Coronary artery (tissue), 2 donors: ENCODE results near the gene TMEM233.

ENCODE experiments used
- DNase-seq: peaks from one replicate; pipeline ENCODE4 v3.0.0-alpha.2; 2017; ENCODE audit warnings: low spot score
- H3K27ac ChIP-seq, 2 donors: fragments of 200-600 bp; sonication (generic); one replicate each; pipeline ENCODE4 v1.5.1; 2016 to 2019
- H3K4me3 ChIP-seq: fragments of 200-600 bp; sonication (generic); 2 replicates; pipeline ENCODE4 v1.5.1; 2016; ENCODE audit warnings: mild to moderate bottlenecking, moderate library complexity
- CTCF ChIP-seq: fragments of 200-600 bp; sonication (generic); IDR thresholded peaks from one replicate; pipeline ENCODE4 v1.5.1; 2019; ENCODE audit warnings: antibody characterized with exemption

Gene TMEM233

GRCh38 chr12:119672194-119672593 lies 78.6 kb downstream of the TMEM233 start:
- no peak overlapping the region for H3K4me3 ChIP-seq
- no peak for TF ChIP-seq CTCF
- DNase-seq: no peak
- H3K27ac ChIP-seq: peak overlapping the region in 1 of 2 donors; percentile 31

DNA sequence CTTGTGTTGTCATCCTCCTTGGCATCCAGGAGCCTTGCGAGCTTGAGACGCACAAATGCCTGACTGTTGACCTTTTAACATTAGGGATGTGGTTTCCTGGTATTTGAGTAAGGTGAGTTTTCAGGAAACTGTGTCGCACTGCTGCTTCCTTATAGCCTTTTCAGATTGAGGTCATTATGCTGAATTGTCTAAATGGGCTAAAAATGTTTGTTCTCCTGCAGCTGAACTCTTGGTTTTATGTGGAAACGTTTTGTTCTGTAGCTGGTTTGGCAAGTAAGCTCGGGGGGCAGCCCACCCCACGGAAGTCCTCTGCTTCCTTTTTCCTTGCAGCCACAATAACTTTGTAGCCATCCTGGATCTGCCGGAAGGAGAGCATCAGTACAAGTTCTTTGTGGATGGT lies 80.1 kb downstream of the TMEM233 start:
- DNase-seq: no peak
- Histone ChIP-seq H3K4me3 (no peak overlapping the region), H3K27ac (peak overlapping the region in 1 of 2 donors; percentile 80)
- TF ChIP-seq CTCF: no peak

DNA sequence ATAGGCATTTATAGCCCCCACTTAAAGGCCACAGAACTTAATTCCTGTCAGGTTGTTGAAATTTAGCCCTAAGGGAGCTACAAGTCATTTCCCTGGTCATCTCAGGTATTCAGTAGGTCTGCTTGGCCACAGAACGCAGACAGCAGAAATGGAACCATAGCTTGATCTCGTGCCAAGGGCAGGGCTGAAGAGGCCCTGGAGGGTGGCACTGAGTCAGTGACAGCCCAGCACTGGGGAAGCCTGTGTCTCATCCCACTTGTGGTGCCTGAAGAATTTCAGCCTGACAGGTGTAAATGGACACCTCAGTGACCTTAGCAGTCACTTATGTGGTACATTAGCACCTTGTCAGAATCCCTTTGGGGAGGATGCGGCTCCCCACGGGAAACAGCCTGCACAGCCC lies 81.0 kb downstream of the TMEM233 start:
- Histone ChIP-seq H3K27ac (peak overlapping the region in 1 of 2 donors; percentile 80), H3K4me3 (no peak overlapping the region)
- DNase-seq: no peak
- TF ChIP-seq CTCF: no peak

GRCh38 chr12:119676022-119676421 lies 82.4 kb downstream of the TMEM233 start:
- DNase-seq: no peak
- no peak for TF ChIP-seq CTCF
- Histone ChIP-seq H3K27ac (no peak overlapping the region), H3K4me3 (no peak overlapping the region)

DNA sequence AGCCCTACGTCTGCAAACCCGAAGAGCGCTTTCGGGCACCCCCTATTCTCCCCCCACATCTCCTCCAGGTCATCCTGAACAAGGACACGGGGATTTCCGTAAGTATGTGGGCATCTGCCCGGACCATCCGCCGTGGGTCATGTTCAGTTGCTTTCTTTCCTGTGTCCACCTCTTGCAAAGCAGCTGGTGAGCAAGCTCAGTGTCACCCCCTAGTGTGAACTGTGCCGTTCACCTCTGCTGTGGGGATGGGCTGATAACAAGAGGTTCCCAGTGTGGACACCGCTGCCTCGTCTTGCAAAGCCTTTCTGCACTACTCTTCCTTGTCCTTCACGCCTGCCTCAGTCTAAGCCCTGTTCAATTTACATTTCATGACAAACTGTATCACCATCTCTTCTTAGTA lies 83.0 kb downstream of the TMEM233 start:
- Histone ChIP-seq H3K4me3 (no peak overlapping the region), H3K27ac (peak overlapping the region in 1 of 2 donors; percentile 31)
- no peak for DNase-seq
- no peak for TF ChIP-seq CTCF

DNA sequence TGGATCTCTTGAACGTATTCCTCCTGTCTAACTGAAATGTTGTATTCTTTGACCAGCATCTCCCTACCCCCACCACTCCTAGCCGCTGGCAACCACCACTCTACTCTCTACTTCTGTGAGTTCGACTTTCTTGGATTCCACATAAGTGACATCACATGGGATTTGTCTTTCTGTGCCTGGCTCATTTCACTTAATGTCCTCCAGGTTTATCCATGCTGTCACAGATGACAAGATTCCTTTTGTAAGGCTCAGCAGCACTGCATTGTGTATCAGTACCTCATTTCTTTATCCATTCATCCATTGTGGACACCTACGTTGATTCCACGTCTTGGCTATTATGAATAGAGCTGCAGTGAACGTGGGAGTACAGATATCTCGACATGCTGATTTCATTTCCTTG lies 84.9 kb downstream of the TMEM233 start:
- no peak for DNase-seq
- no peak for TF ChIP-seq CTCF
- Histone ChIP-seq H3K27ac (no peak overlapping the region), H3K4me3 (no peak overlapping the region)

DNA sequence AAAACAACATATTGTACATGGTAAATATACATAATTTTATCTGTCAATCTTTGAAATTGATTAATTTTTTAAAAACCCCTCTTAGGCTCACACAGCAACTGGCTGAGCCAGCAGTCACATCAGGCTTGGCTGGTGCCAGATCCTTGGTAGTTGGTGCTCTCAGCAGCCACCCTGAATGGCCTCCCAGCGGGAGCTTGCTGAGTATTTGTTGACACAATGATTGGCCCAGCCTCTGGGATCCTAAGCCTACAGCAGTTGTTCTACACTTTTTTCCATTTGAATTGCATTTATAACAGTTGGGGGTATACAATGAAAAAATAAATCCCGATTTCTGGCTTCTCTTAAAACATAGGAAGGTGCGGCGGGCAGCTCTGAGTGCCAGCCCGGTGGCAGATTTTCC lies 85.5 kb downstream of the TMEM233 start:
- DNase-seq: no peak
- TF ChIP-seq CTCF: no peak
- Histone ChIP-seq H3K27ac (no peak overlapping the region), H3K4me3 (no peak overlapping the region)
